OCI-LY7 (cell line): ENCODE data around the gene MTIF2. TPM values are rescaled to one million over a fixed set of nuclear protein-coding genes. Genes with fewer than 3 reads are reported as not detected.

Source experiments
- Bru-seq: library from RNA; stranded (reverse); fragments of 400-500 nt; gene quantifications from one replicate; lab custom pipeline; 2021; lab: Mats Ljungman, UMichigan
- BruChase-seq, 2 experiments: library from RNA; stranded (reverse); fragments of 400-500 nt; gene quantifications; one replicate each; lab custom pipeline; 2021; lab: Mats Ljungman, UMichigan
- BruUV-seq: library from RNA; stranded (reverse); fragments of 400-500 nt; replicated peaks from 2 replicates; lab custom pipeline; 2021; lab: Mats Ljungman, UMichigan
- CTCF ChIA-PET: fragments of 300-600 bp; sonication (Branson Sonifier 250); formaldehyde crosslinking; loops from one replicate; lab custom pipeline; 2022; ENCODE audit warnings: antibody characterized with exemption; ENCODE audit not compliant: unreplicated experiment; lab: Charles Lee
- POLR2A ChIA-PET: fragments of 300-600 bp; sonication (Branson Sonifier 250); formaldehyde crosslinking; loops from one replicate; lab custom pipeline; 2022; ENCODE audit warnings: antibody characterized with exemption; lab: Charles Lee
- DNase-seq: peaks from one replicate; pipeline ENCODE4 v3.0.0-alpha.2; 2015; ENCODE audit warnings: low spot score
- H2AFZ ChIP-seq: fragments of 200-600 bp; sonication (generic), shearing (Covaris generic); 2 replicates; pipeline ENCODE4 v1.6.1; 2014; ENCODE audit warnings: mild to moderate bottlenecking, antibody characterized with exemption, low read length, moderate library complexity
- H3K27ac ChIP-seq: fragments of 200-600 bp; sonication (generic); 2 replicates; pipeline ENCODE4 v1.5.1; 2014; ENCODE audit warnings: mixed run types, low read depth, mild to moderate bottlenecking, moderate library complexity, low read length, inconsistent platforms; ENCODE audit not compliant: poor library complexity, severe bottlenecking
- H3K36me3 ChIP-seq: fragments of 200-600 bp; sonication (generic); 2 replicates; pipeline ENCODE4 v1.6.1; 2014; ENCODE audit warnings: mild to moderate bottlenecking, antibody characterized with exemption, low read length, moderate library complexity, mixed read lengths; ENCODE audit not compliant: insufficient read depth
- H3K4me1 ChIP-seq: fragments of 200-600 bp; sonication (generic); 2 replicates; pipeline ENCODE4 v1.5.1; 2014; ENCODE audit warnings: mild to moderate bottlenecking, low read length; ENCODE audit not compliant: insufficient read depth, poor library complexity, severe bottlenecking
- H3K4me2 ChIP-seq: fragments of 200-600 bp; sonication (generic); 2 replicates; pipeline ENCODE4 v1.6.1; 2014; ENCODE audit warnings: mild to moderate bottlenecking, low read length
- H3K4me3 ChIP-seq: fragments of 200-600 bp; sonication (generic); 2 replicates; pipeline ENCODE4 v1.5.1; 2014; ENCODE audit warnings: mild to moderate bottlenecking, low read depth, low read length; ENCODE audit not compliant: poor library complexity, severe bottlenecking
- H3K79me2 ChIP-seq: fragments of 200-600 bp; sonication (generic); 2 replicates; pipeline ENCODE4 v1.6.1; 2016; ENCODE audit warnings: low read depth, mild to moderate bottlenecking, low read length, moderate library complexity, mixed read lengths; ENCODE audit not compliant: insufficient read depth
- H3K9me2 ChIP-seq: fragments of 200-600 bp; sonication (generic); 2 replicates; pipeline ENCODE4 v1.6.1; 2016; ENCODE audit warnings: mild to moderate bottlenecking, low read length, mixed read lengths; ENCODE audit not compliant: insufficient read depth
- H3K9me3 ChIP-seq: fragments of 200-600 bp; sonication (generic); 2 replicates; pipeline ENCODE4 v1.6.1; 2014; ENCODE audit warnings: mild to moderate bottlenecking, mixed run types, low read length, mixed read lengths
- H4K20me1 ChIP-seq: fragments of 200-600 bp; sonication (generic); 2 replicates; pipeline ENCODE4 v1.6.1; 2014; ENCODE audit warnings: mild to moderate bottlenecking, antibody characterized with exemption, low read length, moderate library complexity, mixed read lengths; ENCODE audit not compliant: insufficient read depth
- EZH2phosphoT487 ChIP-seq: fragments of 200-600 bp; sonication (generic); IDR thresholded peaks from 2 replicates; pipeline ENCODE4 v1.6.1; 2018; ENCODE audit warnings: low read depth, borderline replicate concordance, mild to moderate bottlenecking, mixed run types, antibody characterized with exemption, low read length, moderate library complexity, mixed read lengths
- intact Hi-C: fragments of 100-400 bp; cut with micrococcal nuclease; formaldehyde crosslinking; loops from one replicate; pipeline ENCODE4 v1.10.0; 2022; ENCODE audit not compliant: unreplicated experiment
- long read RNA-seq: library from polyadenylated mRNA; stranded (forward); transcript quantifications from one replicate; pipeline ENCODE4 v2.0.0, GENCODE V29; 2022
- total RNA-seq, 2 experiments: library from RNA; depleted of rRNA in 1 of 2; stranded (reverse); fragments of >200 nt in 1 of 2; shearing (Covaris generic) in 1 of 2; gene quantifications; 2 replicates each; pipeline ENCODE4 v1.2.3, GENCODE V29; 2014 to 2022
- TF ChIP-seq, protein P1 (sequence below): fragments of 200-600 bp; sonication (generic); conservative IDR thresholded peaks from 2 replicates; pipeline ENCODE4 v1.5.1; 2014; ENCODE audit warnings: mild to moderate bottlenecking, antibody characterized with exemption, low read length, moderate library complexity, mixed read lengths

MTIF2 gene, protein sequence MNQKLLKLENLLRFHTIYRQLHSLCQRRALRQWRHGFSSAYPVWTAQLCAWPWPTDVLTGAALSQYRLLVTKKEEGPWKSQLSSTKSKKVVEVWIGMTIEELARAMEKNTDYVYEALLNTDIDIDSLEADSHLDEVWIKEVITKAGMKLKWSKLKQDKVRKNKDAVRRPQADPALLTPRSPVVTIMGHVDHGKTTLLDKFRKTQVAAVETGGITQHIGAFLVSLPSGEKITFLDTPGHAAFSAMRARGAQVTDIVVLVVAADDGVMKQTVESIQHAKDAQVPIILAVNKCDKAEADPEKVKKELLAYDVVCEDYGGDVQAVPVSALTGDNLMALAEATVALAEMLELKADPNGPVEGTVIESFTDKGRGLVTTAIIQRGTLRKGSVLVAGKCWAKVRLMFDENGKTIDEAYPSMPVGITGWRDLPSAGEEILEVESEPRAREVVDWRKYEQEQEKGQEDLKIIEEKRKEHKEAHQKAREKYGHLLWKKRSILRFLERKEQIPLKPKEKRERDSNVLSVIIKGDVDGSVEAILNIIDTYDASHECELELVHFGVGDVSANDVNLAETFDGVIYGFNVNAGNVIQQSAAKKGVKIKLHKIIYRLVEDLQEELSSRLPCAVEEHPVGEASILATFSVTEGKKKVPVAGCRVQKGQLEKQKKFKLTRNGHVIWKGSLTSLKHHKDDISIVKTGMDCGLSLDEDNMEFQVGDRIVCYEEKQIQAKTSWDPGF
- total RNA-seq (2014; rRNA removed; shearing (Covaris generic)) = 33.5 and 41.4 TPM in 2 replicates
- 44.3 and 47.1 TPM in 2 replicates for total RNA-seq (2022)
- Bru-seq, nascent RNA = percentile 78 among the genes with signal in this experiment
- BruChase-seq, experiment 1, labeled RNA remaining after a 6-hour chase = percentile 78 among the genes with signal in this experiment
- BruChase-seq, experiment 2, labeled RNA remaining after a 2-hour chase = percentile 77 among the genes with signal in this experiment
- long read RNA-seq, transcript MTIF2-201 (16 exons, 2,528 nt) = major isoform, 28 of 87 reads
- long read RNA-seq, partial matches to known transcripts = 39 of 87 reads
- long read RNA-seq, other reads (novel, unspliced or antisense) = 19 of 87 reads

DNA sequence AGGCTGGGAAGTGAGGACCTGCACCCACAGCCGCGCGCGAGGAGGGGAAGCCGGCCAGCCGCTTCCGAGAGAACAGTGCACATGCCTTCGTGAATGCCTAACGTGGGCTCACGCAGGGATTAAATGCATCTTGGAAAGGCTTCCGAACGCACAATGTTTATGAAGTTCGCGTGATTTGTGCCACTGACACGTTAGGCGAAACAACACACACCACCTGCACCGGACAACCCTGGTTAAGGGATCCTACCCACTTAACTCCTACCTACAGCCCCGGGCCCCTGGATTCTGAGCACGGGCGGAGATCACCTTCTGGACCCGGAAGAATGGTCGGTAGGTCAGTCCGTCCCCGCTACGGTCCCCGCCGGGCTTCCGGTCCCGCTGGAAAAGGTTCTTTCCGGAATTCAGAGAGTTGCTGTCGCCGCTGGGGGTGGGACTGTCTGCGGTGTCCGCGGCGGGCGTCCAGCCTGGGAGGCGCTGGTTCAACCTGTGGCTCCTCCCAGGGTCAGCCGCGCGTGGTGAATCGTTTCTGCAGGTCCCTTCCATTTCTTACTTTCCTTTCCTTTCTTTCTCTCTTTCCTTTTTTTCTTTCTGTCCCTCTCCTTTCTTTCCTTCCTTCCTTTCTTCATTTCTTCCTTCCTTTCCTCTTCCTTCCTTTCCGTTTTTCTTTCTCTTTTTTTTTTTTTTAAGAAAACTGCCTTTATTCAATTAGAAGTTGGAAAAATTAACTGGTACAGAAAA, at the start of gene MTIF2:
MTIF2 (minus strand) TSS at position 325 of the 738 bp plus-strand sequence. CDS start 5,373 bp downstream, outside the sequence.
- H3K4me2 ChIP-seq = peak within 1 kb of the TSS; percentile 78
- peak; percentile 93 for DNase-seq
- no peaks in the 10 kb centered on the region for H4K20me1 ChIP-seq
- no peaks in the 10 kb centered on the region for H3K9me2 ChIP-seq
- peak within 1 kb of the TSS; percentile 66 for H3K27ac ChIP-seq
- H2AFZ ChIP-seq = peak within 1 kb of the TSS; percentile 93
- no peak for TF ChIP-seq EZH2phosphoT487
- TF ChIP-seq, protein P1, sequence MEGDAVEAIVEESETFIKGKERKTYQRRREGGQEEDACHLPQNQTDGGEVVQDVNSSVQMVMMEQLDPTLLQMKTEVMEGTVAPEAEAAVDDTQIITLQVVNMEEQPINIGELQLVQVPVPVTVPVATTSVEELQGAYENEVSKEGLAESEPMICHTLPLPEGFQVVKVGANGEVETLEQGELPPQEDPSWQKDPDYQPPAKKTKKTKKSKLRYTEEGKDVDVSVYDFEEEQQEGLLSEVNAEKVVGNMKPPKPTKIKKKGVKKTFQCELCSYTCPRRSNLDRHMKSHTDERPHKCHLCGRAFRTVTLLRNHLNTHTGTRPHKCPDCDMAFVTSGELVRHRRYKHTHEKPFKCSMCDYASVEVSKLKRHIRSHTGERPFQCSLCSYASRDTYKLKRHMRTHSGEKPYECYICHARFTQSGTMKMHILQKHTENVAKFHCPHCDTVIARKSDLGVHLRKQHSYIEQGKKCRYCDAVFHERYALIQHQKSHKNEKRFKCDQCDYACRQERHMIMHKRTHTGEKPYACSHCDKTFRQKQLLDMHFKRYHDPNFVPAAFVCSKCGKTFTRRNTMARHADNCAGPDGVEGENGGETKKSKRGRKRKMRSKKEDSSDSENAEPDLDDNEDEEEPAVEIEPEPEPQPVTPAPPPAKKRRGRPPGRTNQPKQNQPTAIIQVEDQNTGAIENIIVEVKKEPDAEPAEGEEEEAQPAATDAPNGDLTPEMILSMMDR = 0 out of 2 replicates have a peak, but pooled peaks have one; percentile 25
- peak within 1 kb of the TSS; percentile 85 for H3K4me3 ChIP-seq
- no peaks in the 10 kb centered on the region for H3K9me3 ChIP-seq
- CTCF ChIA-PET = interaction anchor here (0.9 kb wide), 2 partner anchors 9 to 16 kb away, joined by 3 read pairs; no protein-coding TSS in a partner anchor
- peaks cover 9% of the 10 kb centered on the region for H3K4me1 ChIP-seq
- intact Hi-C loops = loop anchor here (1.0 kb wide), 2 partner anchors 151 to 348 kb away; partner anchors contain the start of gene PPP4R3B
- BruUV-seq = no TSS peak
- POLR2A ChIA-PET = interaction anchor here (0.5 to 1.5 kb wide), 9 partner anchors 12 to 1486 kb away, joined by 3 to 9 read pairs (median 4); no protein-coding TSS in a partner anchor
- H3K36me3 ChIP-seq = peaks cover 27% of the 10 kb centered on the region
- peaks cover 10% of the 10 kb centered on the region; the same call in 1 of the 2 replicates for H3K79me2 ChIP-seq

DNA sequence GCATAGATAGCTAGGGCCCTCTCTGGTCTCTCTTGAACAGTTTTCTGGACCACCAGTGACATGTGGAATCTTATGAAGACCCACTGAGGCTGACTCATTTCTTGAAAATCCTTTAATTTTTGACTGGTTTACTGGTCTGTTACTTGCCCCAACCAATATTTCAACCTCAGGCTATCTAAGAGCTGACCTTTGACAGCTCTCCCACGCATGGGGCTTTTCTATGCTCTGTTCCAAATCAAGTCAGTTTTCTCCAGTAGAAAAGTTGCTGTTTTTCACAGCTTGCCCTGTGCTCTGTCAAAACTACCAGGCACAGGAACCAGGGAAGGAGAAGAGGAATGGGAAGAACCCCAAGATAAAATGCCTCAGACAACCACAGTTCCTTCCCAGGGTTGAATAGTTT, 46.0 kb upstream of the MTIF2 start:
- POLR2A ChIA-PET = interaction anchor here (0.6 to 2.2 kb wide), 3 partner anchors 10 to 629 kb away, joined by 4 to 6 read pairs (median 4); no protein-coding TSS in a partner anchor
- Histone ChIP-seq H2AFZ (no peak overlapping the region), H3K79me2 (no peaks in the 10 kb centered on the region), H3K4me3 (no peak overlapping the region), H3K4me2 (no peak overlapping the region), H3K9me2 (no peaks in the 10 kb centered on the region), H3K27ac (no peak overlapping the region), H3K4me1 (no peaks in the 10 kb centered on the region), H3K36me3 (peaks cover 91% of the 10 kb centered on the region), H3K9me3 (no peaks in the 10 kb centered on the region), H4K20me1 (no peaks in the 10 kb centered on the region)
- TF ChIP-seq, protein P1 = no peak
- no peak for TF ChIP-seq EZH2phosphoT487
- CTCF ChIA-PET = no interaction called here
- no TSS peak for BruUV-seq
- intact Hi-C loops = no loop called here
- DNase-seq = no peak
